Skeletal muscle cell (primary cell): ENCODE data around the gene GFRA4.
"Not testable (repeated sequence)": the region's sequence is repeated elsewhere in the genome, so short reads cannot be mapped to it uniquely, and the experiment has no call there.

ENCODE experiments used
- DNase-seq: peaks from one replicate; pipeline ENCODE4 v3.0.0-alpha.2; 2010; ENCODE audit warnings: low read depth
- H3K4me3 ChIP-seq: 2 replicates; pipeline ENCODE4 v1.5.1; 2011; ENCODE audit warnings: low read depth, mild to moderate bottlenecking, control low read depth, low read length, moderate library complexity

The GFRA4 gene

DNA sequence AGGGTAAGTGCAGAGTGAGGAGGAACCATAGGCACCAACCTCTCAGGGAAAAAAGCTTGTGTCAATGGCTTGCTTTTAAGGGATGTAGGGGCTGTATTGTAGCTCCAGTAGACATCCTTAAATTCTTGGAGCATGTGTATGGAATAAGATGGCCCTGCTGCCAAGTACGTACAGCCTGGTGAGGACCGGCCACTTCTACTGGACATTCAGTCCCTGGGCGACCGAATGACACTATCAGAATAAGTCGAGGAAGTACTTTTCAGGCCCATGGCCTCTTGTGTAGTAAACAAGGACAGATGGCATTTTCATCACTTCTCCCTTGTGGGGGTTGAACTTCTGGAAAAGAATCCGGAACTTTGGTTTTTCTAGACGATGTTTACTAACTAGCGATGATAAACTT, 32.8 kb downstream of the GFRA4 start:
- no peak overlapping the region for H3K4me3 ChIP-seq

DNA sequence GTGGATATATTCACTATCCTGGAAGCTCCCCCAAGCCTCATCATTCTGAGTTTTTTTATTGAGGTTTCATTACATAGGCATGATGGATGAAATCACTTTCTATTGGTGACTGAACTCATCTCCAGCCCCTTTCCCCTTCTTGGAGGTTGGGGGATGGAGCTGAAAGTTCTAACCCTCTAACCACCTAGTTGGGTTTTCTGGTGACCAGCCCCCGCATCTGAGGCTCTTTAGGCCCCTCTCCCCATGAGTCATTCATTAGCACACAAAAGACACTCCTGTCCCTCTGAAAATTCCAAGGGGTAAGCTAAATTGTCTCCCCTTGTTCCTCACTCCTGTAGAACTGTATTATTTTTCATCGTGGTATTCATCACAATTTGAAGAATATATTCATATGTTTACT, 33.3 kb downstream of the GFRA4 start:
- DNase-seq = no peak
- no peak overlapping the region for H3K4me3 ChIP-seq

More for the DNA sequence above, 32.8 kb downstream of the GFRA4 start:
- DNase-seq = no peak

DNA sequence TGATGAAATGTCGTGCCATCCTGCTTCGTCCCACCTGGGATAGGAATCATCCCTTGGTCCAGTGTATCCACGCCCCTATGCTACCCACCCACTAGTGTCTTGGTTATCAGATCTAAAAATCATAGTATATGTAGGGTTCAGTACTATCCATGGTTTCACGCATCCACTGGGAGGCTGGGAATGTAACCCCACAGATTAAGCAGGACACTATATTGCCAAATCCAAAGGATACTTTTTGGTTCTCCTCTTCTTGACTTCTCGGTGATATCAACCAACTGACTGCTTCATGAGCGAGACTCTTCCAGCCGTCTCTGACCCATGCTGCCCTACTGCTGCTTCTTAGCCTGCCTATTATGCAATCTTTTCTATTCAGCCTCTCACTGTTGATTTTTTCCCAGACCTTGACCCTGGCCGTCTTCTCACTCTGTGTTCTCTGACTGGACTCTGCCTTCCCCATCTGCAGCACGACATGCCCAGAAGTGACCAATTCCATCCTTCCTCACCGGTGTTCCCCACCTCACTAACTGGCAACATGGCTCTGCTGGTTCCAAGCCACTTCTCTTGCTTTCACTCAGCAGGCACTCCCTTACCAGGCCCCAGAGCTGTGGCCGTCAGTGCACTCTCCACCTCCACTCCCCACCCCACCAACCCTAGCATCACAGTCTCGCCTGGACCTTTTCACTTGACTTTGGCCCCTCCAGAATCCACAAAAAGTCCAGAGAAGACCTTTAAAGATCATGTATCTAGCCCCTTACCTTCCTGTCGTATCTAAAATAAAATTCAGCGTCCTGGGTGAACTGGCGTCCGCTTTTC, 34.5 kb downstream of the GFRA4 start:
- no peak for DNase-seq
- H3K4me3 ChIP-seq = no peak overlapping the region

DNA sequence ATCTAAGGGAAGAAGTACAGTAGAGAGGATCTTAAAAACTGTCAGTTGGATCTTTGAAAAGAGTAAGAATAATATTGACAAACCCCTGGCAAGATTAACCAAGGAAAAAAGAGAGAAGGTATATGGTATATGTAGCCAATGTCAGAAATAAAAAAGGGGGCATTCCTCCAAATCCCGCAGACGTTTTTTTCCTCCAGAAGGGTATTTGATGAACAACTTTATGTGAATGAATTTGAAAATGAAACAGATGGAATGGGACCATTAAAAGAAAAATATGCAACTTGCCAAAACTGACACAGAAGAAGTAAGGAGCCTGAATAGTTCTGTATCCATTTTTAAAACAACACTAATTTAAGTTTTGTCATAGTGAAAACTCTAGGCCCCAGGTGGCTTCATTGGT, 35.7 kb downstream of the GFRA4 start:
- no peak for DNase-seq
- no peak overlapping the region for H3K4me3 ChIP-seq

DNA sequence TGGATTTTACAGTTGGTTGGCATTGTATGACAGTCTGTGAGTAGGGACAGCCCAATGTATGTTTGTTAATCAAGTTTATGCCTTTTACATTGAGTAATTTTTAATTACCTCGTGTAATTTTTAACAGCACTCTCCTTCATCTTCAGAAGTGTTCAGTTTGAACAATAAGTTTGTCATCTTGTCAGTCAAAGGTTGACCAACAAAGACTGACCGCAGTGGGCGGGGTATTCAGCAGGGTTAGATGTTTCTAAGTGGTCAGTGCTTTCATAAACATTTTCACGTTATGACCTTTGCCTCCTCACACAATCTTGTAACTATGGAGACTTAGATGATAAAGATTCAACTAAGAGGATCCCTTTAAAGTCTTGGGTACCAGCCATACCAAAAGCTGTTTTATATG, 40.8 kb downstream of the GFRA4 start:
- no peak for DNase-seq
- no peak overlapping the region for H3K4me3 ChIP-seq

DNA sequence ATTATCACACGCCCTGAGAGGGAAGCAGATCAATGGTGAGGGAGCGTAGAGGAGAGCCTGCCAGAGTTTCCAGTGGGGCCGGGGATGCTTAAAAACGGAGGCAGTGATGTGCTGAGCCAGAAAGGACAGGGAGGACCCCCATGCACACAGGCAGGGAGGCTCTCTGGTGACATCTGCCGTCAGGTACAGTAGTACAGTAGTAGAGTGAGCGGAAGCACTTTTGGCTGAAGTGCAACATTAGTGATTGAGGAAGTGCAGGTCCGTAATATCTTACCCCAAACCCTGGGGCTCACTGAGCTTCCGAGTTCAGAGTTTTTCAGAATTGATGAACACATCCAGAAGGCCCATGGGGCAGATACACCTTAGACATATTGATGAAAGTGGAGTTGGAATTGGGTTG, 42.1 kb downstream of the GFRA4 start:
- DNase-seq = no peak

DNA sequence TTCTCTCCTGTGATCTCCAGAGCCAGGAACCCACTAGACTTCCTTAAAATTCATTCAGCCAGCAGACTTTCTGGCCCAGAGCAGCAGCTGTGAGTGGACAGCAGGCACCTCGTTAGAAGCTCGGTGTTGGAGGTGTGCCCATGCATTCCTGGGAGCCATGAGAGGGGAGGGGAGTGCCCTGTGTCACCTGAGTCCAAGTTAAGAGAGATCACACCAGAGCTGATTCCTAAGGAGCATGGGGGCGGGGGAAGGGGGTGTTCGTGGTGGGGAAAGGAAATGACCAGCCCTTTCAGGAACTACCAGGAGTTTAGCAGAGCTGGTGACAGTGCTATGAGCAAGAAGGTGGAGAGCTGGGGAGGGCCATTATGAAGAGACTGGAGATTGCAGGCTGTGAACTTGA, 46.9 kb downstream of the GFRA4 start:
- DNase-seq = no peak
- no peak overlapping the region for H3K4me3 ChIP-seq

More for the DNA sequence above, 42.1 kb downstream of the GFRA4 start:
- H3K4me3 ChIP-seq = no peak overlapping the region

DNA sequence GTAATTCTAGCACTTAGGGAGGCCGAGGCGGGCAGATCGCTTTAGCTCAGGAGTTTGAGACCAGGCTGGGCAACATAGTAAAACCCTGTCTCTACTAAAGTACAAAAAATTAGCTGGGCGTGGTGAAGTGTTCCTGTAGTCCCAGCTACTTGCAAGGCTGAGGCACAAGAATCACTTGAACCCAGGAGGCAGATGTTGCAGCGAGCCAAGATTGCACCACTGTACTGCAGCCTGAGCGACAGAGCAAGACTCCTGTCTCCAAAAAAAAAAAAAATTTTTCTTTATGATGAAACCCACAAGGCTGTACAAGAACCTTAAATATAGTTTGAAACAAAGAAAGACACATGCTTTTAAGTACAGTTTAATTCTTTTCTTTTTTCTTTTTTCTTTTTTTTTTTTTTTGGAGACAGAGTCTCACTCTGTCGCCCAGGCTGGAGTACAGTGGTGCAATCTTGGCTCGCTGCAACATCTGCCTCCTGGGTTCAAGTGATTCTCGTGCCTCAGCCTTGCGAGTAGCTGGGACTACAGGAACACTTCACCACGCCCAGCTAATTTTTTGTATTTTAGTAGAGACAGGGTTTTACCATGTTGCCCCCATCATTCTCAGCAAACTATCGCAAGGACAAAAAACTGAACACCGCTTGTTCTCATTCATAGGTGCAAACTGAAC, 47.9 kb downstream of the GFRA4 start:
- H3K4me3 ChIP-seq, DNase-seq: not testable (repeated sequence)

DNA sequence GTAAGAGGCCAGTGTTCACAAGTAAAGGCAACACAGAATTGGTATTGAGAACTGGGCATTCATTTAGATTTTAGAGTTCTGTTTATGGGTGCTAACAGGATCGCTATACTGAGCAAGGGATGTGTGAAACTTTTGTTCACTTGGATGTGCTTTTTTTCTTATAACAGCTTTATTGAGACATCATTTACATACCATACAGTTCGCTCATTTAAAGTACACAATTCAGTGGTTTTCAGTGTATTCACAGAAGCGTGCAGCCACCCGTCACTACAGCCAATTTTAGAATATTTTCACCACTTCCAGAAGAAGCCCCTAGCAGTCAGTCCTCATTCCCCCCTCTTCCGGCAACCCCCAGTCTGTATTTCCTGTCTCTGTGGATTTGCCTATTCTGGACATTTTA, 48.7 kb downstream of the GFRA4 start:
- no peak overlapping the region for H3K4me3 ChIP-seq
- no peak for DNase-seq

DNA sequence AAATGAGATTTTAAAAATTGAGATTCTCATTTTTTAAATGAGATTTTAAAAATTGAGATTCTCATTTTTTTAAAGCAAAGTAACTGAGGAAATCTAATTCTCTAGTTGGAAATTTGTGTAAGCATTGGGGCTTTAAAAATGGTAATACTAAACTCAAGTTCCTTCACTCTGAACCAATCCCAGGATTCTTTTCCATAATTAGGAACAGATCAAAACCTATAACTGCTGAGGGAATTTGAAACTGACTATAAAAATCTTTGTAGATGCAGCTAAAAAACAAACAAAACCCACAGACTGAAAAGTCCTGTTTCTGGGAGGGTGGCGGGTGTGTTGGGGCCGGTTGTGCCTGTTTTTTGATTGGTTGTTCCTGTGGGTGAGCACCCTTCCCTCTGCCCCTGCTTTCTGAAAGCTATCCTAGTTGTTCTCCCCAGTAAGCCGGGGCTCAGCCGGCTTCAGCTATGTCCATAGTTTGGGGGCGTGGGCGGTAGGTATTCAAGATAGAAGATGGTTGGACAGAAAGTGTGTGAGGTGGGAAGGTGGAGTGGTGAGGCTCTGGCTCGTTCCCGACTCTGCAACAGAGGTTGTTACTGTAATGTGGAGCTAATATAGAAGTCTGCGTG, 49.3 kb downstream of the GFRA4 start:
- H3K4me3 ChIP-seq = no peak overlapping the region
- DNase-seq = no peak

DNA sequence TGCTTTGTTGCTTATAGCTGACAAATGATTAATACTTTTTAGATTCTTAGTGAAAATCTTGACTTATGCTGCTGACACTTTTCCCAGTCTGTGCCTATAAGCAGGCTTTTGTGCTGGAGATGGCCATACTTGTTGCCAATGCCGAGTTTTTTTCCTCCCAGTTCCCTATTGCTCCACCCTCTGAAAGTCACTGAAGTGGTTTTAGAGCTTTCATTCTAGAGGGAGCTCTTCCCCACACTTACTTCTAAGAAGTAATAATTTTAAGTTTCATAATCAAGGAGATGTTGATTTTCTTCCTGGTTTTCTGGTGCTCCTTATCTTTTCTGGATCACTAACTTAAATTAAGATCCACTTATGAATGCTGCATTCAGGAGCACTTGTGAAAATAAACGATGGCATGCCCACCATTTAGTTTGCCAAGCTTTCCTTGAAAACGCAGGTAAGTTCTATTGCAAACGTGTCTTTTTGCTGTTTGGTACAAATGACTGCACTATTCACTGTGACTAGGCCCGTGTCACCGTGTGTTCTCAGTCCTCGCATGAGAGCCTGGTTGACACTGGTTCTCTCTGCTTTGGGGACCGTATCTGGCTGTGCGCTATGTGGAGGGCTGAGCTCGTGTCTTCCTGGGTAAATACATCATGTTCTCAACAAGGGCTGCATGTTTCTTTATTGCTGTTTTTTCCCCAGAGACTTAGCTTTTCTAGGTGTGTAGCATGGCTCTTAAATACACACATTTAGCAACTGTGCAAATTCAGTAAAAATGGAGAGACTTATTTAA, 50.2 kb downstream of the GFRA4 start:
- H3K4me3 ChIP-seq = no peak overlapping the region
- no peak for DNase-seq

DNA sequence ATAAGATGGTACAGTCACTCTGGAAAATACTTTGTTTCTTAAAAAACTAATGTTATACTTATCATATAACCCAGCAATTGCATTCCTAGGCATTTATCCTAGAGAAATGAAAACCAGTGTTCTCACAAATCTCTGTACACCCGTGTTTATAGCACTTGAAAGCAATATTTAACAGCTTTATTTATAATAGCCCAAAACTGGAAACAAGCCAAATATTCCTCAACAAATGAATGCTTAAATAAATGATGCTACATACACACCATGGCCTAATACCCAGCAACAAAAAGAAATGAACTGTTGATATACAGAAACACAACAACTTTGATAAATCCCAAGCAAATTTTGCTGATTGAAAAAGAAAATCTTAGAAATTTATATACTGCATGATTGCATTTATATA, 51.3 kb downstream of the GFRA4 start:
- H3K4me3 ChIP-seq = no peak overlapping the region
- no peak for DNase-seq
